Left lung (tissue), 10 donors: ENCODE results near the gene UNC13C. TPM values are rescaled to one million over a fixed set of nuclear protein-coding genes. Genes with fewer than 3 reads are reported as not detected.

ENCODE experiments used
- ATAC-seq: fragments of 200-7000 bp; cut with Tn5 transposase; one replicate; pipeline ENCODE4 v1.9.1; 2020; ENCODE audit warnings: moderate library complexity
- DNase-seq, 4 donors: peaks; one replicate each; pipeline ENCODE4 v3.0.0-alpha.2; 2013 to 2020
- H3K27ac ChIP-seq, 2 donors: fragments of 200-600 bp; sonication (generic) in 1 of 2; one replicate each; pipeline versions ENCODE4 v1.5.0 to v1.8.0; 2020 to 2021
- H3K27me3 ChIP-seq, 2 donors: fragments of 200-600 bp; sonication (generic) in 1 of 2; one replicate each; pipeline versions ENCODE4 v1.5.0 to v1.8.0; 2020 to 2021
- H3K36me3 ChIP-seq, 2 donors: fragments of 200-600 bp; sonication (generic) in 1 of 2; one replicate each; pipeline versions ENCODE4 v1.5.0 to v1.8.0; 2020 to 2021
- H3K4me1 ChIP-seq, 2 donors: fragments of 200-600 bp; one replicate each; pipeline ENCODE4 v1.8.0; 2021
- H3K4me3 ChIP-seq, 2 donors: fragments of 200-600 bp; sonication (generic) in 1 of 2; one replicate each; pipeline versions ENCODE4 v1.5.0 to v1.8.0; 2020 to 2021; ENCODE audit warnings: mild to moderate bottlenecking in 1 of 2
- H3K9me3 ChIP-seq, 2 donors: fragments of 200-600 bp; sonication (generic) in 1 of 2; one replicate each; pipeline versions ENCODE4 v1.5.0 to v1.8.0; 2020 to 2021
- CTCF ChIP-seq, 2 donors: fragments of 200-600 bp; sonication (generic) in 1 of 2; IDR thresholded peaks; one replicate each; pipeline versions ENCODE4 v1.5.0 to v1.8.0; 2021; ENCODE audit warnings: antibody characterized with exemption in 2 of 2
- intact Hi-C, 2 donors: fragments of 100-400 bp; cut with DNase I; formaldehyde crosslinking; loops; one replicate each; pipeline versions ENCODE4 v1.11.2 to v1.14.2; 2022
- polyA plus RNA-seq, 6 donors: library from polyadenylated mRNA; unstranded; fragments of 120-200 nt; gene quantifications; one replicate each; pipeline ENCODE4 v1.2.1, GENCODE V29; 2013; ENCODE audit not compliant: insufficient read length in 6 of 6
- total RNA-seq, 2 donors: library from RNA; stranded (reverse); fragmentation: NEBNext Ultra II Directional; extraction: Animal tissue kit (Norgen Biotek cat#: 25700); gene quantifications; one replicate each; pipeline ENCODE4 v1.2.1, GENCODE V29; 2021
- donor health status: DM: no; HTN: yes; CAD: no.
- donor health status: DM: no; HTN: no; CAD: no.

The UNC13C gene
- total and polyA plus RNA-seq, 8 donors = 0.03 to 19.2 (median 12.8) TPM

DNA sequence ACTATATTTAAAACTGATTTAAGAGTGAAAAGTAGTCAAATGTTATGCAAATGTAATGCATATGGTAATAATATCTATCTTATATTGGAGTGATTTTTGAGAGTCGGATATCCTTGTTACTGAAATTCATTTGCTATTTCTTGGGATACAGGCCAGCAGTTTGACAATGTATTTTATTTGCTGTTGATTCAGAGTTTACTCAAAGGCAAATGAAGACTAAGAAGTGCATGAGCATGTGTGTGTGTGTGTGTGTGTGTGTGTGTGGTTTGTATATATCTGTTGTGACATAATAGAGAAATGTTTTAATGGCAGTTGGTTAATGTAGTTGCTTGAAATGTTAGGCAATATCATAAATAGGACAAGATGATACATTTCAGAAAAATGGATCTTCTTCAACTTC, 39.0 kb downstream of the UNC13C start:
- Histone ChIP-seq H3K4me1 (no peaks in the 10 kb centered on the region), H3K27ac (no peak overlapping the region), H3K27me3 (no peaks in the 10 kb centered on the region), H3K36me3 (no peaks in the 10 kb centered on the region), H3K4me3 (no peak overlapping the region), H3K9me3 (peaks cover 0 to 5% of the 10 kb centered on the region in 2 donors)
- ATAC-seq (no peak), DNase-seq (peak in 2 of 4 donors; percentile 38 to 51)
- TF ChIP-seq CTCF (IDR thresholded peaks at IDR 0.05) = no peak
- intact Hi-C loops = no loop called here

GRCh38 chr15:54017959-54018358, 39.7 kb downstream of the UNC13C start:
- peaks cover 0 to 6% of the 10 kb centered on the region in 2 donors for H3K9me3 ChIP-seq
- H3K27ac ChIP-seq = no peak overlapping the region
- H3K27me3 ChIP-seq = no peaks in the 10 kb centered on the region
- H3K4me1 ChIP-seq = no peaks in the 10 kb centered on the region
- H3K36me3 ChIP-seq = no peaks in the 10 kb centered on the region
- intact Hi-C loops = no loop called here
- ATAC-seq = no peak
- DNase-seq = no peak
- H3K4me3 ChIP-seq = no peak overlapping the region
- no peak for TF ChIP-seq CTCF (IDR thresholded peaks at IDR 0.05)

GRCh38 chr15:54026258-54026657, 48.0 kb downstream of the UNC13C start:
- H3K4me3 ChIP-seq = no peak overlapping the region
- DNase-seq (no peak), ATAC-seq (no peak)
- no peak for TF ChIP-seq CTCF (IDR thresholded peaks at IDR 0.05)
- no peaks in the 10 kb centered on the region for H3K27me3 ChIP-seq
- no peaks in the 10 kb centered on the region for H3K36me3 ChIP-seq
- no peaks in the 10 kb centered on the region for H3K4me1 ChIP-seq
- H3K27ac ChIP-seq = no peak overlapping the region
- intact Hi-C loops = no loop called here
- H3K9me3 ChIP-seq = peaks cover 0 to 6% of the 10 kb centered on the region in 2 donors

- Histone ChIP-seq H3K27me3 (no peaks in the 10 kb centered on the region), H3K27ac (no peak overlapping the region), H3K36me3 (no peaks in the 10 kb centered on the region), H3K9me3 (peaks cover 0 to 4% of the 10 kb centered on the region in 2 donors), H3K4me1 (no peaks in the 10 kb centered on the region), H3K4me3 (no peak overlapping the region)
- ATAC-seq (no peak), DNase-seq (no peak)
- TF ChIP-seq CTCF (IDR thresholded peaks at IDR 0.05) = no peak
- intact Hi-C loops = no loop called here
These were observed 48.6 kb downstream of the UNC13C start for GRCh38 chr15:54026891-54027290.

DNA sequence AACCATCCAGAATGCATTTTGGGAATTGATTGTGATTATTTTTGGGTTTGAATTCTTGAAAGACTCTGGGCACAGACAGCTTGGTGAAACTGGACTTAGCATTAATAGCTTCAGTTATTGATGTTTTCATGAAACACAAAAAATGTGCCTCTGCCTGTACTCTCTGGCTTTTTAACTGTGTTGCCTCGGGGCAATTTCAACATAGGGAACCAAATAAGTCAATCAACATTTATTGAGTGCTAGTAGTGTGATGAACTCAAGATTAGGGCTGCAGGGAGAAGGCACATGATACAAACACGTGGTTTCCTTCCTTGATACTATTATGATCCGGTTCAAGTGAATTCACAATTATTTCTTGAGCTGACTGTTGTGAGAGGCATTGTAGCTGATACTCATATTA, 50.8 kb downstream of the UNC13C start:
- no peaks in the 10 kb centered on the region for H3K27me3 ChIP-seq
- intact Hi-C loops = no loop called here
- DNase-seq (no peak), ATAC-seq (no peak)
- H3K9me3 ChIP-seq = no peaks in the 10 kb centered on the region
- H3K27ac ChIP-seq = no peak overlapping the region
- H3K4me1 ChIP-seq = no peaks in the 10 kb centered on the region
- no peaks in the 10 kb centered on the region for H3K36me3 ChIP-seq
- no peak for TF ChIP-seq CTCF (IDR thresholded peaks at IDR 0.05)
- H3K4me3 ChIP-seq = no peak overlapping the region
